CD4-positive, alpha-beta T cell treated with Interleukin-15 for 4 hours (primary cell): ENCODE data around the gene SUDS3.

ENCODE experiments used
- DNase-seq: peaks from one replicate; pipeline ENCODE4 v3.0.0-alpha.2; 2020; ENCODE audit warnings: low spot score

Gene SUDS3

GRCh38 chr12:118356809-118357256 is 19.5 kb upstream of the SUDS3 start:
- no peak for DNase-seq

GRCh38 chr12:118357257-118358007 is 18.9 kb upstream of the SUDS3 start:
- peak; percentile 70 for DNase-seq

GRCh38 chr12:118358008-118358359 is 18.4 kb upstream of the SUDS3 start:
- DNase-seq, result no peak

GRCh38 chr12:118358612-118359540 is 17.5 kb upstream of the SUDS3 start:
- DNase-seq, result no peak

- DNase-seq, result peak; percentile 50
These were observed 16.8 kb upstream of the SUDS3 start for GRCh38 chr12:118359541-118359915.

GRCh38 chr12:118361092-118361404 is 15.3 kb upstream of the SUDS3 start:
- no peak for DNase-seq

GRCh38 chr12:118361889-118362288 is 14.5 kb upstream of the SUDS3 start:
- no peak for DNase-seq

- DNase-seq, result no peak
These were observed 7.5 kb upstream of the SUDS3 start for GRCh38 chr12:118368821-118369220.

GRCh38 chr12:118370601-118371000 is 5.8 kb upstream of the SUDS3 start:
- no peak for DNase-seq

- no peak for DNase-seq
These were observed 4.8 kb upstream of the SUDS3 start for GRCh38 chr12:118371321-118372282.

GRCh38 chr12:118372541-118373495 is 3.5 kb upstream of the SUDS3 start, which contains the start of gene TAOK3:
Gene TAOK3, minus strand, starts transcription at chr12:118372907. Its CDS starts 117,340 bp downstream, at chr12:118255567.
- DNase-seq, result peak; percentile 98

GRCh38 chr12:118373616-118374015 is 2.7 kb upstream of the SUDS3 start:
- no peak for DNase-seq

- no peak for DNase-seq
These were observed 2.1 kb upstream of the SUDS3 start for GRCh38 chr12:118374126-118374725.

GRCh38 chr12:118374909-118375308 is 1.4 kb upstream of the SUDS3 start:
- DNase-seq, result no peak

- DNase-seq, result no peak
These were observed 1.0 kb upstream of the SUDS3 start for GRCh38 chr12:118375348-118375747.

- no peak for DNase-seq
These were observed 897 bp downstream of the SUDS3 start for GRCh38 chr12:118377021-118377883.

- peak; percentile 76 for DNase-seq
These were observed 1.6 kb downstream of the SUDS3 start for GRCh38 chr12:118377884-118378470.

- no peak for DNase-seq
These were observed 15.1 kb downstream of the SUDS3 start for GRCh38 chr12:118391424-118391823.

- no peak for DNase-seq
These were observed 15.5 kb downstream of the SUDS3 start for GRCh38 chr12:118391836-118392235.
